HS-27A (cell line): ENCODE measurements around the gene GAGE1.
"Not testable (repeated sequence)": the region's sequence is repeated elsewhere in the genome, so short reads cannot be mapped to it uniquely, and the experiment has no call there.

Experiments
- DNase-seq: peaks from one replicate; pipeline ENCODE4 v3.0.0-alpha.2; 2012; ENCODE audit warnings: low read depth, missing footprints

The GAGE1 gene, protein sequence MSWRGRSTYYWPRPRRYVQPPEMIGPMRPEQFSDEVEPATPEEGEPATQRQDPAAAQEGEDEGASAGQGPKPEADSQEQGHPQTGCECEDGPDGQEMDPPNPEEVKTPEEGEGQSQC

GRCh38 chrX:49598720-49599119, at the start of gene GAGE1:
Gene GAGE1 (plus strand): TSS chrX:49599020. CDS start chrX:49600175, 1,155 bp downstream.
- not testable (repeated sequence) for DNase-seq

- not testable (repeated sequence) for DNase-seq
Measured at GRCh38 chrX:49550989-49551388, 47.8 kb upstream of the GAGE1 start, which contains the start of gene GAGE12E. Gene GAGE12E (plus strand): TSS chrX:49551289. CDS start chrX:49552444, 1,155 bp downstream.

GRCh38 chrX:49560542-49560941, 38.3 kb upstream of the GAGE1 start, which contains the start of gene GAGE12F:
Gene GAGE12F (plus strand): TSS chrX:49560842. CDS start chrX:49561997, 1,155 bp downstream.
- DNase-seq, result not testable (repeated sequence)

DNA sequence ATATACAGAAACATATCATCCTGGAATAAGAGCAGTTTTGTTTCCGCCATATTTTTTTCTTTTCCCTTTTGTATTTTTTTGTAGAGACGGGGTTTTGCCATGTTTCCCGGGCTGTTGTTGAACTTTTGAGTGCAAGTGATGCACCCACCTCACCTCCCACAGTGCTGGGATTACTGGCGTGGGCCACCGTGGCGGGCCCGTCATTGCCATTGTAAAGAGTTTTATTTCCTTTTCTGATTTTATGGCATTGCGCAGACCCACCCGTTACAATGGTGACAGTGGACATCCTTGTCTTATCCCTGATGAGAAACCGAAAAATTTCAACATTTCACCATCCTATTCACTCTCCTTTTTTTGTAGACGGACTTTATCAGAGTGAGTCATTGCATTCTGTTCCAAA, 30.1 kb upstream of the GAGE1 start:
- DNase-seq, result not testable (repeated sequence)

- DNase-seq, result not testable (repeated sequence)
Measured at GRCh38 chrX:49569152-49569551, 29.7 kb upstream of the GAGE1 start.

DNA sequence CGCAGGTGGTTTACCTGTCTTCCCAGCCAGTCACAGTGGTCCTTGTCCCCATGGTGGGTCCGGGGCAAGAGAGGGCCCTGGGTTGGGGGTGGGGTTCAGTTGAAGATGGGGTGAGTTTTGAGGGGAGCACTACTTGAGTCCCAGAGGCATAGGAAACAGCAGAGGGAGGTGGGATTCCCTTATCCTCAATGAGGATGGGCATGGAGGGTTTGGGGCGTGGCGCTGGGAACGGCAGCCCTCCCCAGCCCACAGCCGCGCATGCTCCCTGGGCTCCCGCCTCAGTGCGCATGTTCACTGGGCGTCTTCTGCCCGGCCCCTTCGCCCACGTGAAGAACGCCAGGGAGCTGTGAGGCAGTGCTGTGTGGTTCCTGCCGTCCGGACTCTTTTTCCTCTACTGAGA, 28.7 kb upstream of the GAGE1 start, which contains the start of gene GAGE12G:
Gene GAGE12G (plus strand): TSS at position 301 of the 400 bp plus-strand sequence. CDS start 1,155 bp downstream, outside the sequence.
- not testable (repeated sequence) for DNase-seq

DNA sequence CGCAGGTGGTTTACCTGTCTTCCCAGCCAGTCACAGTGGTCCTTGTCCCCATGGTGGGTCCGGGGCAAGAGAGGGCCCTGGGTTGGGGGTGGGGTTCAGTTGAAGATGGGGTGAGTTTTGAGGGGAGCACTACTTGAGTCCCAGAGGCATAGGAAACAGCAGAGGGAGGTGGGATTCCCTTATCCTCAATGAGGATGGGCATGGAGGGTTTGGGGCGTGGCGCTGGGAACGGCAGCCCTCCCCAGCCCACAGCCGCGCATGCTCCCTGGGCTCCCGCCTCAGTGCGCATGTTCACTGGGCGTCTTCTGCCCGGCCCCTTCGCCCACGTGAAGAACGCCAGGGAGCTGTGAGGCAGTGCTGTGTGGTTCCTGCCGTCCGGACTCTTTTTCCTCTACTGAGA, 19.2 kb upstream of the GAGE1 start, which contains the start of gene GAGE12H:
Gene GAGE12H (plus strand): TSS at position 301 of the 400 bp plus-strand sequence. CDS start 1,155 bp downstream, outside the sequence.
- DNase-seq, result not testable (repeated sequence)

GRCh38 chrX:49589196-49589595, 9.6 kb upstream of the GAGE1 start, which contains the start of gene GAGE2A:
Gene GAGE2A (plus strand): TSS chrX:49589496. CDS start chrX:49590651, 1,155 bp downstream.
- not testable (repeated sequence) for DNase-seq

DNA sequence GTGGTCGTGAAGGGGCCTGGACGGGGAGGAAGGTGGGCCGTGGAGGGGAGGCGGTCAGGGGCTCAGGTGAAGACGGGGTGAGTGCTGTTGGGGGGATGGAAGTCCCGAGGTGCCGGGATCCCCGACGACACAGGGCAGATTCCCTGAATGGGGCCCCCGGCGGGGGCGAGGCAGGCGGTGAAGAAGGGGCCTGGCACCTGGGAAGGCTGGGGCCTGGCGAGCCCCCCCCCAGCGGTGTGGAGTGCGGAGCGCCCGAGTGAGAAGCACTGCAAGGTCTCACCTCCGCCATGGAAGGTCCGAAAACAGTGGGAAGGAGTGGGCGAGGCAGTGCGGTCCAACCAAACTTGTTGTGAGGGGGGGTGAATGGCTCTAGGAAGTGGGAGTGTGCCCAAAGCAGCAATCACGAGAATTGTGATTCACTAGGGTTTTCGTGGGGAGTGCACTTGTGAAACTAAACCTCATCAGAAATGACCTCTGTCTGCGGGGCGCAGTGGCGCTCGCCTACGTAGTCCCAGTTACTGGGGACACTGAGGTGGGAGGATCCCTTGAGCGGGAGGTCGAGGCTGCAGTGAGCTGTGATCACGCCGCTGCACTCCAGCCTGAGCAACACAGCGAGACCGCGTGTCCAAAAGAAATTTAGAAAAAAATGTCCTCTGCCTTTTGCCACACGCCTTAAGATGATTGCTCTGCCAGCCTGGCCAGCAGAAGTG, 8.9 kb upstream of the GAGE1 start:
- DNase-seq, result not testable (repeated sequence)

DNA sequence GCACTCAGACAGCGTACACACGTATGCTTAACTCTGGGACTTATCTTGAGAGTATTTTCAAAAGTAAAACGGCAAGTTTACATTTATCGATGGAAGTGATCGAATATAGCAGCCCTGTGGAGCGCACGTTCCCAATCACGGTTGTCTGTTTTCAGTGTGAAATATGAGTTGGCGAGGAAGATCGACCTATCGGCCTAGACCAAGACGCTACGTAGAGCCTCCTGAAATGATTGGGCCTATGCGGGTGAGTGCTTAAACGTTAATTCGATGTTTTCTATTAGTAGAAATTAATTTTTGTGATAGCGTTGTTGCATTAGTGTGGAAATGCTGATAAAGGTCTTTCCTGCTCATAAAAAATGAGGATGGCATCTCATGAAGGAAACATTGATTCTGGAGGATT, 8.3 kb upstream of the GAGE1 start:
- not testable (repeated sequence) for DNase-seq

GRCh38 chrX:49610718-49611310, 12.0 kb downstream of the GAGE1 start:
- no peak for DNase-seq

- no peak for DNase-seq
Measured at GRCh38 chrX:49618574-49618973, 19.8 kb downstream of the GAGE1 start.

- no peak for DNase-seq
Measured at GRCh38 chrX:49627086-49627777, 28.4 kb downstream of the GAGE1 start.

DNA sequence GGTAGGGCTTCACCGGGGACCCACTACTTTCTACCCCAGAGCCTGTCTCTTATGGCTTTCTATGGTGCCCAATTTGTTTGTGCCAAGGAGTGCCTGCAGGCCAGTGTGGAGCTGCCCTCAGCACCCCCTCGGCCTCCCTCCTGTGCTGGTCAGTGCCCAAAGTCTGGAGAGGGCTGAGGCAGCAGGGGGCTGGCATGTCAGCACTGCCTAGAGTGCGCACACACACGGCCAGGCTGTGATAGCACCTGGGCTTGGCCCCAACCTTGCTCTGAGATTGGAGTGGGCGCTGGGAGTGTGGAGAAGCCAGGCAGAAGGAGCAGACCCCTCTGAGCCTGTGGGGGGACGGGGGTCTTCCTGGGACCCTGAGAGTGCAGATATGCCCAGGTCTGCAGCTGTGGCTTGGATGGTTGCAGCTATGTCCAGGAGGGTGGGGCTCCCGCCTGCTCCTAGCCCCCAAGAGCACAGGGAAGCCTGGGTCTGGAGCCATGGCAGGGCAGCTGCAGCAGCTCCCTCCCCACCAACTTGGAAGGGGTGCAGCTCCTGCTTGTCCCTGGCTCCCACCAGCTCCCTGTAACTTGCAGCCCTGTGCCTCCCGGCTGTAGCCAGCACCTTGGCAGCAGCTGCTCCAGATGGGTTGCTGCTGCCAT, 46.3 kb downstream of the GAGE1 start:
- no peak for DNase-seq

DNA sequence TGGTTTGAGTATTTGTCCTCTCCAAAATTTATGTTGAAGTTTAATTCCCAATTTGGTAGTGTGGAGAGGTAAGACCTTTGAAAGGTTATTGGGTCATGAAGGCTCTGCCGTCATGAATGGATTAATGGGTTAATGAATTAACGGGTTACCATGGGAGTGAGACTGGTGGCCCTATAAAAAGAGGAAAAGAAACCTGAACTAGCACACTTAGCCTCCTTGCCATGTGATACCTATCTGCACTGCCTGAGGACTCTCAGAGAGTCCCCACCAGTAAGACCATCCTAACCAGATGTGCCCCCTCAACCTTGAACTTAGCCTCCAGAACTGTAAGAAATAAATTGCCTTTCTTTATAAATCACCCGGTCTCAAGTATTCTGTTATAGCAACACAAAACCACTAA, 57.7 kb downstream of the GAGE1 start:
- DNase-seq, result no peak
